Measurements from ENCODE around the gene SORCS2. TPM values are rescaled to one million over a fixed set of nuclear protein-coding genes. Genes with fewer than 3 reads are reported as not detected.

SORCS2 gene
- total RNA-seq, 6 experiments from 2014 or later = 0.18 to 6.2 (median 3.1) TPM

GRCh38 chr4:7524064-7524682 is 331.8 kb downstream of the SORCS2 start:
- intact Hi-C loops (cut with DNase I) = no loop called here
- H3K27me3 ChIP-seq = no peaks in the 10 kb centered on the region
- TF ChIP-seq CTCF (IDR thresholded peaks at IDR 0.05) (no peak), POLR2A (IDR thresholded peaks at IDR 0.05) (no peak)
- no peaks in the 10 kb centered on the region for H3K36me3 ChIP-seq
- WGBS (ENCODE audit: insufficient coverage, low coverage, low lambda C conversion rate, missing lambda C conversion rate) = 43% methylated on average over 8 of the region's 12 CpGs
- no peaks in the 10 kb centered on the region for H3K9me3 ChIP-seq
- no peak overlapping the region for H3K4me3 ChIP-seq
- H3K4me1 ChIP-seq = no peaks in the 10 kb centered on the region
- no peak for DNase-seq
- H3K27ac ChIP-seq = no peak overlapping the region
- no peak for ATAC-seq

DNA sequence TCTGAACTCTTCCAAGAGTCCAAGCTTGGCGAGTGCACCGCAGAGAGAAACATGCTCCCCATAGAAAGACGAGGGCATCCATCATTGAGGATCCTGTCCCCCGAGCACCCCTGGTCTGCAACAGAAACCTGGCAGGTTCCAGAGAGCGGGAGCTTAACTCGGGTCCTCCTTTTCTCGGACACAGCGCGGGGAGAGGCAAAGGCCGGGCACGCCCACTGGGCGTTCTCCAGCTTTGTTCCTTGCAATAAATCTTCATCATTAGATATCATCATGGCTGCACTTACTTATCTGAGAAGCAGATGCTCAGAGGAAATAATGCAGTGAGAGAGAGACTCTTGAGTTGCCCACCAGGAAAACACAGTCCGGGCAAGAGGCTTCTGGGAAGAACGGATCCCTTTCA is 332.5 kb downstream of the SORCS2 start:
- H3K27me3 ChIP-seq = no peaks in the 10 kb centered on the region
- whole genome bisulfite sequencing (ENCODE audit: insufficient coverage, low coverage, low lambda C conversion rate, missing lambda C conversion rate) = 53% methylated on average over 5 of the region's 14 CpGs
- DNase-seq (no peak), ATAC-seq (no peak)
- H3K27ac ChIP-seq = no peak overlapping the region
- TF ChIP-seq CTCF (IDR thresholded peaks at IDR 0.05) (no peak), POLR2A (IDR thresholded peaks at IDR 0.05) (no peak)
- H3K4me3 ChIP-seq = no peak overlapping the region
- intact Hi-C loops (cut with DNase I) = no loop called here
- H3K36me3 ChIP-seq = no peaks in the 10 kb centered on the region
- no peaks in the 10 kb centered on the region for H3K4me1 ChIP-seq
- H3K9me3 ChIP-seq = no peaks in the 10 kb centered on the region

DNA sequence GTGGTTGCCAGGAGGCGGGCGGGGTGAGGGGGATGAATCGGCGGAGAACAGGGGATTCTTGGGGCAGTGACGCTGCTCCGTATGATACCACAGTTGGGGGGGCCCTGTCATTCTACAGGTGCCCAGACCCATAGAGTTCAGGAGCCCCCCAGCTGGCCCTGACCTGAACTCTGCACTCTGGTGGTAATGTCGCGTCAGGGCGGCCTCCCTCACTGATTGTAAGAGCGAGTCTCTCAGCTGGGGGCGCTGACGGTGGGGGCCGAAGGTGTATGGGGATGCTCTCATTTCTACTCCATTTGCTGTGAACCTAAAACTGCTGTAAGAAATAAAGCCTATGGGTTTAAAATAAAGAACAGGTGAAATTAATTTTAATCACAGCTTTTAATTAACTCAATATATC is 334.2 kb downstream of the SORCS2 start:
- TF ChIP-seq POLR2A (IDR thresholded peaks at IDR 0.05) (no peak), CTCF (IDR thresholded peaks at IDR 0.05) (no peak)
- intact Hi-C loops (cut with DNase I) = no loop called here
- no peaks in the 10 kb centered on the region for H3K4me1 ChIP-seq
- H3K4me3 ChIP-seq = no peak overlapping the region
- no peak overlapping the region for H3K27ac ChIP-seq
- WGBS (ENCODE audit: insufficient coverage, low coverage, low lambda C conversion rate, missing lambda C conversion rate) = 83% methylated on average over 3 of the region's 13 CpGs
- no peak for ATAC-seq
- no peak for DNase-seq
- no peaks in the 10 kb centered on the region for H3K36me3 ChIP-seq
- H3K9me3 ChIP-seq = no peaks in the 10 kb centered on the region
- no peaks in the 10 kb centered on the region for H3K27me3 ChIP-seq

GRCh38 chr4:7526929-7527535 is 334.7 kb downstream of the SORCS2 start:
- H3K27ac ChIP-seq = no peak overlapping the region
- H3K36me3 ChIP-seq = no peaks in the 10 kb centered on the region
- no peak for DNase-seq
- intact Hi-C loops (cut with DNase I) = no loop called here
- TF ChIP-seq CTCF (IDR thresholded peaks at IDR 0.05) (no peak), POLR2A (IDR thresholded peaks at IDR 0.05) (no peak)
- 87% methylated on average over 23 of the region's 28 CpGs for WGBS (ENCODE audit: insufficient coverage, low coverage, low lambda C conversion rate, missing lambda C conversion rate)
- H3K9me3 ChIP-seq = no peaks in the 10 kb centered on the region
- no peak overlapping the region for H3K4me3 ChIP-seq
- H3K4me1 ChIP-seq = no peaks in the 10 kb centered on the region
- H3K27me3 ChIP-seq = no peaks in the 10 kb centered on the region
- no peak for ATAC-seq

Measured in right lobe of liver (tissue), 6 donors.